H1 (cell line): ENCODE measurements around the gene YWHAE. TPM values are rescaled to one million over a fixed set of nuclear protein-coding genes. Genes with fewer than 3 reads are reported as not detected.

Experiments used
- CTCF ChIA-PET: fragments of 300-600 bp; sonication (Branson Sonifier 250); formaldehyde crosslinking; loops from one replicate; lab custom pipeline; 2021; ENCODE audit not compliant: partially characterized antibody; lab: Charles Lee
- POLR2A ChIA-PET: fragments of 300-600 bp; sonication (Branson Sonifier 250); formaldehyde crosslinking; loops from one replicate; lab custom pipeline; 2021; ENCODE audit warnings: inconsistent platforms; ENCODE audit not compliant: partially characterized antibody; lab: Charles Lee
- DNase-seq, 2 experiments: peaks; one replicate each; pipeline versions ENCODE4 v3.0.0 to v3.0.0-alpha.2; 2010 to 2022; ENCODE audit warnings: low spot score in 2 of 2, low read depth in 1 of 2, mixed read lengths in 1 of 2
- FAIRE-seq: peaks from 2 replicates; lab custom pipeline; 2011; peaks lifted over from hg19 to GRCh38; lab: Jason Lieb, UNC
- H2AFZ ChIP-seq: 2 replicates; pipeline ENCODE4 v1.8.1; 2012; ENCODE audit warnings: low read length, inconsistent platforms
- H2AK5ac ChIP-seq: 2 replicates; pipeline ENCODE4 v1.6.1; 2013; ENCODE audit warnings: low read depth, low read length
- H2BK120ac ChIP-seq: replicated peaks from 2 replicates; pipeline ENCODE3; 2013; ENCODE audit warnings: low read depth, low read length, inconsistent platforms
- H2BK12ac ChIP-seq: 2 replicates; pipeline ENCODE4 v1.6.1; 2013; ENCODE audit warnings: low read depth, low read length
- H2BK15ac ChIP-seq: 2 replicates; pipeline ENCODE4 v1.6.1; 2013; ENCODE audit warnings: low read length
- H2BK20ac ChIP-seq: 2 replicates; pipeline ENCODE4 v1.6.1; 2013; ENCODE audit warnings: low read length
- H2BK5ac ChIP-seq: 2 replicates; pipeline ENCODE4 v1.6.1; 2013; ENCODE audit warnings: low read depth, low read length
- H3K14ac ChIP-seq: 2 replicates; pipeline ENCODE4 v1.6.1; 2013; ENCODE audit warnings: inconsistent platforms; ENCODE audit not compliant: insufficient read length
- H3K18ac ChIP-seq: 2 replicates; pipeline ENCODE4 v1.6.1; 2013; ENCODE audit warnings: low read length; ENCODE audit errors: extremely low read depth
- H3K23ac ChIP-seq: 2 replicates; pipeline ENCODE4 v1.6.1; 2013; ENCODE audit warnings: inconsistent platforms; ENCODE audit not compliant: insufficient read length
- H3K23me2 ChIP-seq: 2 replicates; pipeline ENCODE4 v1.6.1; 2013; ENCODE audit warnings: low read depth, low read length
- H3K27ac ChIP-seq: 2 replicates; pipeline ENCODE4 v1.6.1; 2011; ENCODE audit warnings: low read depth, low read length, inconsistent platforms
- H3K27me3 ChIP-seq, 4 experiments: replicated peaks in 1 of 4; 1 replicate in 1 of 4; 2 replicates in 3 of 4; pipeline versions ENCODE4 v1.6.1 to v1.8.1; 2011 to 2013; ENCODE audit warnings: low read length in 3 of 4, mild to moderate bottlenecking in 3 of 4, inconsistent platforms in 2 of 4, mixed read lengths in 2 of 4, moderate library complexity in 1 of 4; ENCODE audit not compliant: control insufficient read depth in 3 of 4, insufficient read depth in 3 of 4; ENCODE audit errors: extremely low read depth in 1 of 4
- H3K36me3 ChIP-seq, 4 experiments: 2 replicates each; pipeline versions ENCODE4 v1.6.1 to v1.8.1; 2011 to 2013; ENCODE audit warnings: mild to moderate bottlenecking in 4 of 4, low read length in 3 of 4, moderate library complexity in 2 of 4, control low read depth in 1 of 4, inconsistent platforms in 1 of 4; ENCODE audit not compliant: insufficient read depth in 4 of 4, control insufficient read depth in 2 of 4
- H3K4ac ChIP-seq: replicated peaks from 2 replicates; pipeline ENCODE3; 2013; ENCODE audit warnings: low read length, low read depth, mixed read lengths, inconsistent platforms; ENCODE audit not compliant: insufficient read length
- H3K4me1 ChIP-seq, 4 experiments: replicated peaks in 1 of 4; 1 replicate in 1 of 4; 2 replicates in 3 of 4; pipeline versions ENCODE4 v1.6.1 to v1.8.1; 2011 to 2013; ENCODE audit warnings: low read length in 3 of 4, inconsistent platforms in 2 of 4, mixed read lengths in 1 of 4; ENCODE audit not compliant: insufficient read depth in 4 of 4, control insufficient read depth in 3 of 4
- H3K4me2 ChIP-seq, 2 experiments: 2 replicates each; pipeline versions ENCODE4 v1.6.1 to v1.8.1; 2011 to 2013; ENCODE audit warnings: low read depth in 2 of 2, low read length in 2 of 2, control low read depth in 1 of 2, inconsistent platforms in 1 of 2, mild to moderate bottlenecking in 1 of 2; ENCODE audit not compliant: insufficient read depth in 1 of 2
- H3K4me3 ChIP-seq, 4 experiments: fragments of 200-600, 300-600 bp in 1 of 4; sonication (generic), shearing (Covaris generic), sonication (Bioruptor Twin) in 1 of 4; 2 replicates each; pipeline versions ENCODE4 v1.5.1 to v1.8.1; 2011 to 2016; ENCODE audit warnings: low read length in 4 of 4, low read depth in 3 of 4, control low read depth in 2 of 4, inconsistent platforms in 2 of 4, mild to moderate bottlenecking in 2 of 4, mixed read lengths in 1 of 4, moderate library complexity in 1 of 4; ENCODE audit not compliant: insufficient read depth in 2 of 4; ENCODE audit errors: extremely low read depth in 1 of 4
- H3K56ac ChIP-seq: replicated peaks from 2 replicates; pipeline ENCODE3; 2013; ENCODE audit warnings: low read depth, mild to moderate bottlenecking, mixed read lengths, low read length, inconsistent platforms; ENCODE audit not compliant: insufficient read length
- H3K79me1 ChIP-seq: 2 replicates; pipeline ENCODE4 v1.6.1; 2013; ENCODE audit warnings: low read depth, low read length, control low read depth
- H3K79me2 ChIP-seq, 2 experiments: 2 replicates each; pipeline versions ENCODE4 v1.6.1 to v1.8.1; 2012 to 2013; ENCODE audit warnings: low read length in 2 of 2, mild to moderate bottlenecking in 2 of 2, inconsistent platforms in 1 of 2; ENCODE audit not compliant: insufficient read depth in 2 of 2, control insufficient read depth in 1 of 2
- H3K9ac ChIP-seq, 4 experiments: replicated peaks in 1 of 4; 1 replicate in 1 of 4; 2 replicates in 3 of 4; pipeline versions ENCODE4 v1.6.1 to v1.8.1; 2011 to 2013; ENCODE audit warnings: low read depth in 3 of 4, low read length in 3 of 4, control low read depth in 2 of 4, mild to moderate bottlenecking in 2 of 4, moderate library complexity in 2 of 4, inconsistent platforms in 1 of 4; ENCODE audit errors: extremely low read depth in 1 of 4
- H3K9me3 ChIP-seq, 2 experiments: 2 replicates each; pipeline versions ENCODE4 v1.6.1 to v1.8.1; 2012 to 2013; ENCODE audit warnings: mild to moderate bottlenecking in 2 of 2, moderate library complexity in 2 of 2, control low read depth in 1 of 2, inconsistent platforms in 1 of 2, low read depth in 1 of 2, low read length in 1 of 2, mixed read lengths in 1 of 2; ENCODE audit not compliant: insufficient read depth in 2 of 2
- H4K20me1 ChIP-seq, 2 experiments: replicated peaks in 1 of 2; 2 replicates each; pipeline versions ENCODE3 to v1.8.1; 2011 to 2013; ENCODE audit warnings: inconsistent platforms in 2 of 2, low read length in 2 of 2, mild to moderate bottlenecking in 1 of 2; ENCODE audit not compliant: insufficient read depth in 2 of 2, control insufficient read depth in 1 of 2
- H4K5ac ChIP-seq: 2 replicates; pipeline ENCODE4 v1.6.1; 2013; ENCODE audit warnings: low read length, low read depth, mixed read lengths, inconsistent platforms; ENCODE audit not compliant: insufficient read length
- H4K8ac ChIP-seq: 2 replicates; pipeline ENCODE4 v1.8.0; 2013; ENCODE audit warnings: mild to moderate bottlenecking, moderate library complexity, low read length, inconsistent platforms; ENCODE audit not compliant: insufficient read depth; ENCODE audit errors: extremely low read depth
- H4K91ac ChIP-seq: replicated peaks from 2 replicates; pipeline ENCODE3; 2013; ENCODE audit warnings: low read length, mixed read lengths, inconsistent platforms; ENCODE audit not compliant: insufficient read length
- ZNF274 ChIP-seq: IDR thresholded peaks from 2 replicates; pipeline ENCODE4 v1.7.0; 2012; ENCODE audit warnings: low read length, borderline replicate concordance; ENCODE audit errors: extremely low read depth
- WGBS, 2 experiments: shearing (Covaris generic) in 1 of 2; methylation state at CpG; one replicate each; pipeline versions ENCODE4 v1.1.6 to v1.1.7; 2013 to 2015; ENCODE audit warnings: low lambda C conversion rate in 2 of 2, mixed read lengths in 2 of 2, inconsistent platforms in 1 of 2, low coverage in 1 of 2, missing lambda C conversion rate in 1 of 2; ENCODE audit not compliant: insufficient replicate concordance in 2 of 2, insufficient coverage in 1 of 2, insufficient read length in 1 of 2; ENCODE audit errors: extremely low coverage in 1 of 2, missing lambda C conversion rate in 1 of 2; 5-methylcytosine and 5-hydroxymethylcytosine counted together
- polyA plus RNA-seq, 7 experiments: library from polyadenylated mRNA; depleted of rRNA in 3 of 7; stranded (reverse) in 5 of 7; unstranded in 2 of 7; fragments of >200 nt in 5 of 7; fragments of 200-250 nt in 2 of 7; gene quantifications; 1 replicate in 5 of 7; 2 replicates in 1 of 7; 4 replicates in 1 of 7; pipeline versions ENCODE4 v1.2.1 to v1.2.3, GENCODE V29; 2011 to 2013; ENCODE audit warnings: missing spikeins in 2 of 7, mixed read lengths in 2 of 7
- total RNA-seq: library from RNA; stranded (reverse); fragmentation: NEBNext Ultra II Directional; extraction: Animal tissue kit (Norgen Biotek cat#: 25700); gene quantifications from 2 replicates; pipeline ENCODE4 v1.2.1, GENCODE V29; 2021
- TF ChIP-seq, protein P1 (sequence below): IDR thresholded peaks from 2 replicates; pipeline ENCODE4 v1.6.1; 2012; ENCODE audit warnings: inconsistent platforms

YWHAE gene
- total and polyA plus RNA-seq, 2 of the 8 experiments (the other 6 are each of a cell fraction or from before 2014, with no cell fraction given) = 559 to 1,186 TPM

DNA sequence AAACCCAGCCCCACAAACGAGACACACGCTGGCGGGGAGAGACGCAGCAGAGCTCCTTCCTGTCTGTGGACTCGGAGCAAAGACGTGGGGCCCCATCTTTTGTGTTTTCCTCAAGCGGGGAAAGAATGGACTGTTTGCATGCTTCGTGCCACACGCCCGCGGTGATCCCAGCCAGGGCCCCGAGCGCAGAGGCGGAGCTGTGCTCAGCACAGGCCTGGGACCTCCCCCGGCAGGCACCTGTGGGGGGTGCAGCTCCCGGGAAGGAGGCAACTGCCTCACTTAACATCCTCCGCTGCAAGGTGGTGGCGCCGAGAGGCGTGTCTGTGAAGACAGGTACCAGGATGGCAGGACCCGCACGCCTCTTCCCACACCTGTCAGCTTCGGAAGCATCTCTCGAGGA is 101.4 kb downstream of the YWHAE start:
- Histone ChIP-seq H4K91ac (no peak overlapping the region), H3K4me2 (peak overlapping the region; percentile 9 to 57; a peak in 3 of 4 replicates), H3K79me1 (no peaks in the 10 kb centered on the region), H3K4me1 (peaks cover 0 to 12% (median 5%) of the 10 kb centered on the region in 4 experiments; a peak in 4 of 7 replicates), H3K36me3 (no peaks in the 10 kb centered on the region), H2BK5ac (no peak overlapping the region), H2BK120ac (no peak overlapping the region), H2AFZ (peak overlapping the region; percentile 89; the same call in 1 of the 2 replicates), H4K20me1 (no peaks in the 10 kb centered on the region), H4K8ac (no peak overlapping the region), H2BK12ac (no peak overlapping the region)
- no peak for FAIRE-seq
- 36% methylated on average over 24 of the region's 24 CpGs; no CpG with 5 or more reads in 1 of the 2 experiments for WGBS, 2 experiments
- no peak for TF ChIP-seq ZNF274
- TF ChIP-seq, protein P1, sequence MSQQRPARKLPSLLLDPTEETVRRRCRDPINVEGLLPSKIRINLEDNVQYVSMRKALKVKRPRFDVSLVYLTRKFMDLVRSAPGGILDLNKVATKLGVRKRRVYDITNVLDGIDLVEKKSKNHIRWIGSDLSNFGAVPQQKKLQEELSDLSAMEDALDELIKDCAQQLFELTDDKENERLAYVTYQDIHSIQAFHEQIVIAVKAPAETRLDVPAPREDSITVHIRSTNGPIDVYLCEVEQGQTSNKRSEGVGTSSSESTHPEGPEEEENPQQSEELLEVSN = peak; percentile 46; the same call in 1 of the 2 replicates
- TF ChIP-seq, all 59 proteins: peak for 1
- peak overlapping the region in 1 of 4 experiments; percentile 32; a peak in 1 of 8 replicates for H3K4me3 ChIP-seq
- ChIA-PET CTCF (interaction anchor here (0.8 to 1.7 kb wide), 4 partner anchors 17 to 175 kb away, joined by 3 to 4 read pairs (median 3); partner anchors contain the start of gene TRARG1), POLR2A (interaction anchor here (0.6 to 1.3 kb wide), 6 partner anchors 42 to 186 kb away, joined by 3 read pairs; partner anchors contain the start of gene YWHAE)
- H3K23ac ChIP-seq = no peak overlapping the region
- no peak overlapping the region for H3K27ac ChIP-seq
- DNase-seq = peak; percentile 33 to 73
- no peaks in the 10 kb centered on the region; the same call in 1 of the 2 replicates for H3K23me2 ChIP-seq
- no peak overlapping the region for H3K56ac ChIP-seq
- no peaks in the 10 kb centered on the region for H3K79me2 ChIP-seq
- no peaks in the 10 kb centered on the region; a peak in 1 of 7 replicates for H3K27me3 ChIP-seq
- no peak overlapping the region for H4K5ac ChIP-seq
- no peak overlapping the region for H3K4ac ChIP-seq
- H3K9me3 ChIP-seq = no peaks in the 10 kb centered on the region
- no peak overlapping the region for H3K9ac ChIP-seq
- 0 out of 2 replicates have a peak overlapping the region, but pooled peaks have one; percentile 1 for H2BK15ac ChIP-seq
- no peak overlapping the region for H2BK20ac ChIP-seq
- no peak overlapping the region for H2AK5ac ChIP-seq
- no peak overlapping the region for H3K14ac ChIP-seq
- peak overlapping the region; percentile 43; the same call in 1 of the 2 replicates for H3K18ac ChIP-seq
